SIG-M5 (cell line): ENCODE measurements around the gene ACTL10.

Experiments used
- DNase-seq: peaks from one replicate; lab custom pipeline; 2025; lab: John Stamatoyannopoulos, UW

The ACTL10 gene

DNA sequence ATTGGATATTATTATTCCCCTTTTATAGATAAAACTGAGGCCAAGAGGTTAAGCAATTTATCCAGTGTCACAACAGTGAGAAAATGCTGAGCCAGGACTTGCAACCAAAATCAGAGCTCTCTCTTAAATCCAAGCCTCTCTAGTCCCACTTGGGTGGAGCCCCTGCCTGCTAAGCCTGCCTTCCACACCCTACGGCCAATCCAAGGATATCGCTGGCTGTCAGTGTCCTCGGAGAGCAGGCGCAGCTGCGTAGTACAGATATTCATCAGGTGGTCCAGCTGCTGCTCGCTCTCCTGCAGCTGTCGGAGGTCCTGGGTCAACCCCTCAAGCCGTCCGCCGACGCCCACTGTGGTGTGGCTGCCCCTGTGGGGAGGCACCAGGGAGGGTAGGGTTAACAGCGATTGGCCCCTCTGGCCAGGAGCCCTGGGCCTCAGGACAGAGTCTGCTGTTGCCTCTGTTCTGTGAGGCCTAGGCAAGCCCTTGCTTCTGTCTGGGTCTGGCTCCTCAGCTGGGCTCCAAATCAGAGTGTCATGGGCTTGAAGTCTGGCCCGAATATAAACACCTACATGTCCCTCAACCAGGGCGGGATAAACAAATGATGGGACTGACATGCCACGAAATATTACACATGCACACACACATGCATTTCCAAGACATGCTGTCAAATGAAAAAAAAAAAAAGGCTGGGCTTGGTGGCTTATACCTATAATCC, 11.4 kb downstream of the ACTL10 start:
- no peak for DNase-seq

GRCh38 chr20:33679758-33680485, 13.2 kb downstream of the ACTL10 start:
- no peak for DNase-seq

GRCh38 chr20:33680686-33681085, 13.9 kb downstream of the ACTL10 start:
- DNase-seq, result no peak

DNA sequence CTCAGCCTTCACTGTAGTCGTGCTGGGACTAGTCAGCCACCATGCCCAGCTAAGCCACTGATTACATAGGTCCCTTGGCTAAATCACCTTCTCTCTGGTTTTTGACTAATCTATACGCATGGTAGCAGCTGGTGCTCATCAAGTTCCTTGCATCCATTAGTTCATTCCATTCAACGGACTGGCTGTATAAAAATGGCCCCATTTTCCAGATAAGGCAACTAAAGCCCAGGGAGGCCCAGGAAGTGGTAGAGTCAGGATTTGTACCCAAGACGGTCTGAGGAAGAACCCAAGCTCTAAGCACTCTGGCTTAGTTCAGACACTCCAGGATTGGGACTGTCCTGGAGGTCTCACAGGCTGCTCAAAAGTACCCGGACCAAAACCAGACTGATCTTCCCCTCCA, 14.5 kb downstream of the ACTL10 start:
- no peak for DNase-seq

DNA sequence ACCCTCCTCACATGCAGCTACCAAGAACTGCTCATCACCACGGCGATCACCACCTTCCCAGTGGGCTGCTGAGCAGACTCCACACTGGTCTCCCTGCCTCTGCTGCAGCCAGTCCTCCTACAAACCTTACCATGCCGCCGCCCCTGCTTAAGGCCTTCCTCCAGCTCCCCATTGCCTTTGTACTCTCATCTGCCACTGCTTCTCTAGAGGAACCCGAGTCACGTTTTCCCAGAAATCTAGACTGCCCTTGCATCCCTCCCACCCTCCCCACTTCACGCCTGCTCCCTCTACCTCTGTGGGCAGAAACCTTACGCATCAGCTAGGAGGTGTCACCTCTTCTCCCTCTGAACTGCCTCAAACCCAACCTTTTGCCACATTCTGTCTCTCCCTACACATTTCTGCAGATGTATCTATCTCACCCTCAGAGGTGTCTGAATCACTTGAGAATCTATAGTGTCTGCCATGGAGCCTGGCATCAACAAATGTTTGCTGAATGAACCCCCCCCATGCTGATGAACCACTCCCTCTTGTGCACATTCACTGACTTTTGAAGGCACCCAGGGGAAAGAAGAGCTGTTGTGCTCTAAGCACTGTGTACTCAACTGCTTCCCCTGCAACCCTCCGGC, 15.1 kb downstream of the ACTL10 start:
- DNase-seq, result no peak

- DNase-seq, result no peak
These were observed 18.0 kb downstream of the ACTL10 start for GRCh38 chr20:33684533-33685327.

DNA sequence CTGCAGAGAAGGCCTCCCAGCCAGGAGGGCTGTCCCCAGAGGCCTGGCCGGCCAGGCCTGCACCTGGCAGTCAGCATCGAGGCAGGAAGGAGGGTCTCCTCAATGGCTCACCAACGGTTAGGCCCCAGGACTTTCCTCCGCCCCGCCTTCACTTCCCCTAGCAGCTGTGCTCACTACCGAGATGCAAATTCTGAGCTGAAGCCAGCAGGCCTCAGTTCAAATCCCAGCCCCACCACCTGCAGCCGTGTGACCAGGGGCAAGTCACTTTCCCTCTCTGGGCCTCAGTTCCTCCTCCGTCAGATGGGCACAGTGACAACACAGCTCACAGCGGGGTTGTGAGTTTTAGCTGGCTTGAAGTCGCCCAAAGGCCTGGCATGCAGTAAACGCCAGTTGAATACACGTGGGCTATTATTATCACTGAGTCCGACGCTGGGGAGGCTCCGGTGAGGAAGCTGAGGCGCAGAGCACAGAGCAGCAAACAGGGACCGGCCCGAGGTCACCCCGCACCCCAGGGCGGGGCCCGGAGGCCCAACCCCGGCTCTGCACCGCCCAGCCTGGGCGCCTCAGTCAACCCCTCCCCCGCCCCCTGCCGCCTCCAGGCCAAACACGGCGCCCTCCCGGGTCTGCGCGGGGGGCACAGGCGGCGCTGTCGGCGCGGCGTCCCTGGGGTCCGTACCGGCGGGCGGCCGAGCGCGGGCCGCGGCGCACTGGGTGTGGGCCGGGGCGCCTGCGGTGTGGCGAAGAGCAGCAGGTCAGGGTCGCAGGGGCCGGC, 18.8 kb downstream of the ACTL10 start:
- DNase-seq, result no peak

DNA sequence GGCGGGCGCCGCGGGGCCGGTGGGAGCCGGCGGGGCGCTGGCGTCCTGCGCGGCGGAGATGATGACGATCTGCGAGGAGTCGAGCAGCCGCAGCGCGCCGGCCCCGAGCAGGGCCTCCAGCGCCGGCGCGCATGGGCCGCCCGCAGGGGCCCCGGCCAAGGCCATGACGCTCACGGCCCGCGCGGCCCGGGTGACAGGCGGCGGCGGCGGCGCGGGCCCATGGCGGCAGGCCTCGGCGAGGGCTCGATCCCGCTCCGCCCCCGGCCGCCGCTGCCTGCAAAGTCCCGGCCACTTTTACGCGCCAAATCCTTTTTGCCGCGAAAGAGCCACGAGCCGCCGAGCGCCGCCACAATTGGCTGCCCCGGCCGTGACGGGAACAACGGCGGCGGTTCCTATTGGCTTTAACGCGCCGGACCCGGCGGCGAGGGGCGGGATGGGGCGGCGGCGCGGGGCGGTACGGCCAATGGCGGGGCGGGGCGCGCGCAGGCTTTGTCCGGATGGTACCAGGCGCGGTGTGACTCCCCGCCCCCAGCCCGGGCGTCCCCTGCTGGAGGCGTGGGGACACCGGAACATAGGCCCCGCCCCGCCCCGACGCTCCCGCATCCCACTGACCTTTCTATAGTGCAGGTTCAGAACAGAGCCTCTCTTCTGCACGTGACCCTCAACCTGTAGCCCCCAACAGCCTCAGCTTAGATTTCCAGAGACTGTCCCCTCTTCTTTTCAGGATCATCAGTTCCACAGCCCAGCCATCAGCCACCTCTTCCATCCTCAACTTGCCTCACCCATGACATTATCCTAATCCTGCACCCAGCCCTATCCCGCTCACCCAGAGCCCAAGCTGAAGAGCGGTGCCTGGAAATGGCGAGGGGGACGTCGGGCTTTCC, 19.6 kb downstream of the ACTL10 start, which contains the start of gene E2F1:
TSS of gene E2F1 (minus strand) at position 286 of the 884 bp plus-strand sequence. CDS start at position 165, 121 bp downstream.
- peak; percentile 47 for DNase-seq

GRCh38 chr20:33686984-33687366, 20.2 kb downstream of the ACTL10 start:
- no peak for DNase-seq

DNA sequence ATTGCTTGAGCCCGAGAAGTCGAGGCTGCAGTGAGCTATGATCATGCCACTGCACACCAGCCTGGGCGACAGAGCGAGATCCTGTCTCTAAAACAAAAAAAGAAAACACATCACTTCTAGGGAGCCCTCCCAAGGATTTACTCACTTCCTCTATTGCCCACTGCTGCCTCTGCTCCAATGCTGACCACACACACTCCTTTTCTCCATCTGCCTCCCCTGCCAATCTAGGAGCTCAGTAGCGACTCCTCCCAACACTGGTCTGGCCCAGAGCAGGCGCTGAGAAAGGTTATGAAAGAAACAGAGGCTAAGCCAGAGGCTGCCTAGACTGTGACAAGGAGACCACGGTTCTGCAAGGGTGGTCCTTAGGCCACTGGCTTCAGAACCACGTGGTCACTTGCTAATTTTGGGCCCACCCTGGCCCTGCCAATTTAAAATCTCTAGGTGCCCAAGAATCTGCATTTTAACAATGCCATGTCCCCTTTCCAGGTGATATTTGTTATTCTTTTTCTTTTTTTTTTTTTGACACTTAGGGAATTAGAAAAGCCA, 20.7 kb downstream of the ACTL10 start:
- DNase-seq, result peak; percentile 84

GRCh38 chr20:33687993-33688937, 21.5 kb downstream of the ACTL10 start:
- no peak for DNase-seq

DNA sequence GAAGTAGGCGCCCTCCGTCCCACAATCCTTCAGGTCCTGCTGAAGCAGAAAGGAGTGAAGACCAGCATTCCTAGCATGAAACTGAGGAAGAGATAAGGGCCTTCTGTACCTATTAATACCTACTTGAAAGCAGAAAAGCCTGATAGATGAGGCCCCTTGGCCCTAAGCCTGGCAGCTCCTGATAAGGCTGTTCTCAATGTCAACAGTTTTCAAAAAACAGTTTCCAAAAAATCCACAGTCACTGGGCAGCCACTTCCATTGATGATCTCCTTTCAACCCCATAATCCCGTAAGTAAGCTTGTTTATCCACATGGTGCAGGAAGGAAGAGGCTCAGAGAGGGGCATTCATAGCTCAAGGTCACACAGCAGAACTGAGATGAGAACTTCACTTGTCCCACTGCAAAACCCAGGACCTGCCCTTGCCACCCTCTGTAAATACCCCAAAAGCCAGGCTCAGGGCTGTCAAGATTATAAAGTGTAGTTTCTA, 22.2 kb downstream of the ACTL10 start:
- DNase-seq, result no peak

GRCh38 chr20:33689493-33689892, 22.8 kb downstream of the ACTL10 start:
- no peak for DNase-seq

- peak; percentile 42 for DNase-seq
These were observed 23.2 kb downstream of the ACTL10 start for GRCh38 chr20:33689973-33690372.

DNA sequence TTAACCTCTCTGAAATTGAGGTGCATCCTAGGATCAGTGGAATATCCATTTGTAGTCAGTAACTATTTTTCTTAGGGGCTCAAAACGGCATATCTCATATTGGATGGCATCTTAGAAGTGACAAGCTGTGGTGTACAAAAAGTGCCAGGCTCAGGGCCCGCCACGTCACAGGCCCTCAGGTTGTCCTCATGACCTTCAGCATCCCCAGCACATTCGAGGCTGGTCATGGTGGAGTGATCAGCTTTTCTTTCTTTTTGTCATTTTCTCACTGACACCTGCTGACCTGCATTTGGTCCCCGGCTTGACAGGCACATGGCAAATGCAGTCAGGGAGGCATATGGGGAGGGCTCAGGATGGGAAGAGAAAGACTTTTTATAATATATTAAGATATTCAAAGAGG, 26.5 kb downstream of the ACTL10 start:
- no peak for DNase-seq

- no peak for DNase-seq
These were observed 27.2 kb downstream of the ACTL10 start for GRCh38 chr20:33693741-33694638.

GRCh38 chr20:33694639-33695012, 27.9 kb downstream of the ACTL10 start:
- no peak for DNase-seq

- no peak for DNase-seq
These were observed 29.7 kb downstream of the ACTL10 start for GRCh38 chr20:33696448-33696847.
